Gastroesophageal sphincter (tissue), 3 donors: ENCODE data around the gene LARGE1.

Experiments used
- CTCF ChIP-seq, 4 experiments: fragments of 200-600 bp in 2 of 4; fragments of 450-650 bp in 2 of 4; sonication (generic) in 1 of 4; IDR thresholded peaks; one replicate each; pipeline ENCODE4 v1.5.1; 2017 to 2019; ENCODE audit warnings: antibody characterized with exemption in 4 of 4, mild to moderate bottlenecking in 2 of 4, moderate library complexity in 2 of 4
- EP300 ChIP-seq: sonication (generic); formaldehyde crosslinking; IDR thresholded peaks from one replicate; pipeline ENCODE4 v1.6.1; 2017; ENCODE audit warnings: antibody characterized with exemption, mild to moderate bottlenecking
- POLR2A ChIP-seq, 2 donors: fragments of 450-650 bp; IDR thresholded peaks; one replicate each; pipeline ENCODE4 v1.6.1; 2017; ENCODE audit warnings: antibody characterized with exemption in 2 of 2, mild to moderate bottlenecking in 2 of 2, moderate library complexity in 1 of 2
- POLR2AphosphoS5 ChIP-seq: sonication (generic); formaldehyde crosslinking; IDR thresholded peaks from one replicate; pipeline ENCODE4 v1.6.1; 2017; ENCODE audit warnings: antibody characterized with exemption

DNA sequence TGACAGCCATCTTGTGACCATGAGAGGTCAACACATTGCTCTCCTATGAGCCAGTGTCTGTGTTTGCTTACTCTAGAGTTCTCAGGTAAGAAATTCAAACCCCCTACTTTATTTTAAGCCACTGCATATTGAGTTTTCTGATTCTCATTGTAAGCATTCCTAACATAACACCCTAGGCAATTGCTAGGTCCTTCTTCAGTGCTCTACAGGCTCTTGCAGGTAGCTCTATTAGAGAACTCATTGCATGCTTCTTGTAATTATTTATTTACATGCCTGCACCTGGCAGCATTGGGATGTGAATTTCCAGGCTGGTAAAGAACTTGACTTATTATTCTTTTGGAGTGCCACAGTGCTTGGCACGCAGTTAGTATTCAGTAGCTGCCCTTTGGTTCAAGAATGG is 573.3 kb downstream of the LARGE1 start:
- TF ChIP-seq CTCF (IDR thresholded peaks at IDR 0.05) = no peak
- TF ChIP-seq POLR2A (IDR thresholded peaks at IDR 0.05) = no peak
- no peak for TF ChIP-seq POLR2AphosphoS5
- TF ChIP-seq EP300 = no peak
